Progenitor cell of endocrine pancreas (in vitro differentiated cells): ENCODE data around the gene SANBR. TPM values are rescaled to one million over a fixed set of nuclear protein-coding genes. Genes with fewer than 3 reads are reported as not detected.
A peak's percentile ranks its signal among the peaks of the same experiment; 100 is the strongest.

Experiments used
- DNase-seq: peaks from one replicate; pipeline ENCODE4 v3.0.0; 2021; ENCODE audit warnings: low spot score; ENCODE audit not compliant: unreplicated experiment
- H3K27ac Mint-ChIP-seq: 2 replicates; pipeline ENCODE4 v1.8.0; 2021; ENCODE audit warnings: mild to moderate bottlenecking, moderate library complexity, mixed read lengths
- H3K27me3 Mint-ChIP-seq: 2 replicates; pipeline ENCODE4 v1.8.0; 2021; ENCODE audit warnings: mixed read lengths
- H3K36me3 Mint-ChIP-seq: 2 replicates; pipeline ENCODE4 v1.8.0; 2022; ENCODE audit warnings: mixed read lengths; ENCODE audit not compliant: insufficient read depth
- H3K4me1 Mint-ChIP-seq: 2 replicates; pipeline ENCODE4 v1.8.0; 2021; ENCODE audit warnings: low read depth, mixed read lengths
- H3K4me3 Mint-ChIP-seq: 2 replicates; pipeline ENCODE4 v1.8.0; 2021; ENCODE audit warnings: low read depth, mild to moderate bottlenecking, moderate library complexity, mixed read lengths
- H3K9me3 Mint-ChIP-seq: 2 replicates; pipeline ENCODE4 v1.8.0; 2021; ENCODE audit warnings: low read depth, mixed read lengths
- CTCF ChIP-seq: fragments of 200-600 bp; sonication (generic); IDR thresholded peaks from one replicate; pipeline ENCODE4 v1.5.0; 2021; ENCODE audit warnings: antibody characterized with exemption, mild to moderate bottlenecking; ENCODE audit not compliant: unreplicated experiment
- total RNA-seq: library from RNA; stranded (reverse); gene quantifications from 2 replicates; pipeline ENCODE4 v1.2.1, GENCODE V29; 2021

SANBR gene
- total RNA-seq, 1 donor from 2014 or later, result 47.9 TPM

GRCh38 chr2:61017556-61018317 is 47.9 kb upstream of the SANBR start, which contains the start of the genes PEX13 and PUS10:
PEX13 (plus strand) TSS chr2:61017720; CDS start chr2:61017760, 40 bp downstream.
PUS10 (minus strand) TSS chr2:61018255; CDS start chr2:61011890, 6,365 bp downstream.
- peak within 1 kb of the TSS; percentile 99 for H3K27ac Mint-ChIP-seq
- DNase-seq, result peak; percentile 47
- H3K36me3 Mint-ChIP-seq, result peaks cover 20% of the 10 kb centered on the region
- TF ChIP-seq CTCF, result no peak
- no peaks in the 10 kb centered on the region for H3K27me3 Mint-ChIP-seq
- H3K9me3 Mint-ChIP-seq, result peaks cover 3% of the 10 kb centered on the region
- H3K4me3 Mint-ChIP-seq, result peak within 1 kb of the TSS; percentile 96
- H3K4me1 Mint-ChIP-seq, result peaks cover 19% of the 10 kb centered on the region

- H3K36me3 Mint-ChIP-seq, result peaks cover 22% of the 10 kb centered on the region
- peak overlapping the region; percentile 96 for H3K4me3 Mint-ChIP-seq
- H3K9me3 Mint-ChIP-seq, result peaks cover 3% of the 10 kb centered on the region
- peaks cover 19% of the 10 kb centered on the region for H3K4me1 Mint-ChIP-seq
- H3K27ac Mint-ChIP-seq, result peak overlapping the region; percentile 99
- no peak for TF ChIP-seq CTCF
- H3K27me3 Mint-ChIP-seq, result no peaks in the 10 kb centered on the region
- no peak for DNase-seq
Measured at GRCh38 chr2:61018318-61018755, 47.3 kb upstream of the SANBR start.

- Mint-ChIP-seq H3K4me3 (peak overlapping the region; percentile 96), H3K9me3 (peaks cover 3% of the 10 kb centered on the region), H3K4me1 (peaks cover 19% of the 10 kb centered on the region), H3K27ac (peak overlapping the region; percentile 99), H3K27me3 (no peaks in the 10 kb centered on the region), H3K36me3 (peaks cover 27% of the 10 kb centered on the region)
- TF ChIP-seq CTCF, result no peak
- no peak for DNase-seq
Measured at GRCh38 chr2:61018798-61019197, 46.9 kb upstream of the SANBR start.

- Mint-ChIP-seq H3K36me3 (peaks cover 33% of the 10 kb centered on the region), H3K9me3 (peaks cover 3% of the 10 kb centered on the region), H3K4me3 (no peak overlapping the region), H3K27me3 (no peaks in the 10 kb centered on the region), H3K27ac (no peak overlapping the region), H3K4me1 (peaks cover 13% of the 10 kb centered on the region)
- no peak for TF ChIP-seq CTCF
- DNase-seq, result no peak
Measured at GRCh38 chr2:61021228-61021660, 44.4 kb upstream of the SANBR start.

GRCh38 chr2:61023670-61024069 is 42.0 kb upstream of the SANBR start:
- DNase-seq, result no peak
- Mint-ChIP-seq H3K9me3 (peaks cover 3% of the 10 kb centered on the region), H3K27ac (no peak overlapping the region), H3K36me3 (peaks cover 39% of the 10 kb centered on the region), H3K27me3 (no peaks in the 10 kb centered on the region), H3K4me1 (peaks cover 12% of the 10 kb centered on the region), H3K4me3 (no peak overlapping the region)
- no peak for TF ChIP-seq CTCF
